GM19193 (cell line): ENCODE data around the gene AKAP10.
A peak's percentile ranks its signal among the peaks of the same experiment; 100 is the strongest.

Experiments
- POLR2A ChIP-seq: IDR thresholded peaks from 4 replicates; pipeline ENCODE4 v1.6.1; 2011; ENCODE audit not compliant: insufficient read depth, insufficient read length; ENCODE audit errors: extremely low read depth

AKAP10 gene, protein sequence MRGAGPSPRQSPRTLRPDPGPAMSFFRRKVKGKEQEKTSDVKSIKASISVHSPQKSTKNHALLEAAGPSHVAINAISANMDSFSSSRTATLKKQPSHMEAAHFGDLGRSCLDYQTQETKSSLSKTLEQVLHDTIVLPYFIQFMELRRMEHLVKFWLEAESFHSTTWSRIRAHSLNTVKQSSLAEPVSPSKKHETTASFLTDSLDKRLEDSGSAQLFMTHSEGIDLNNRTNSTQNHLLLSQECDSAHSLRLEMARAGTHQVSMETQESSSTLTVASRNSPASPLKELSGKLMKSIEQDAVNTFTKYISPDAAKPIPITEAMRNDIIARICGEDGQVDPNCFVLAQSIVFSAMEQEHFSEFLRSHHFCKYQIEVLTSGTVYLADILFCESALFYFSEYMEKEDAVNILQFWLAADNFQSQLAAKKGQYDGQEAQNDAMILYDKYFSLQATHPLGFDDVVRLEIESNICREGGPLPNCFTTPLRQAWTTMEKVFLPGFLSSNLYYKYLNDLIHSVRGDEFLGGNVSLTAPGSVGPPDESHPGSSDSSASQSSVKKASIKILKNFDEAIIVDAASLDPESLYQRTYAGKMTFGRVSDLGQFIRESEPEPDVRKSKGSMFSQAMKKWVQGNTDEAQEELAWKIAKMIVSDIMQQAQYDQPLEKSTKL

DNA sequence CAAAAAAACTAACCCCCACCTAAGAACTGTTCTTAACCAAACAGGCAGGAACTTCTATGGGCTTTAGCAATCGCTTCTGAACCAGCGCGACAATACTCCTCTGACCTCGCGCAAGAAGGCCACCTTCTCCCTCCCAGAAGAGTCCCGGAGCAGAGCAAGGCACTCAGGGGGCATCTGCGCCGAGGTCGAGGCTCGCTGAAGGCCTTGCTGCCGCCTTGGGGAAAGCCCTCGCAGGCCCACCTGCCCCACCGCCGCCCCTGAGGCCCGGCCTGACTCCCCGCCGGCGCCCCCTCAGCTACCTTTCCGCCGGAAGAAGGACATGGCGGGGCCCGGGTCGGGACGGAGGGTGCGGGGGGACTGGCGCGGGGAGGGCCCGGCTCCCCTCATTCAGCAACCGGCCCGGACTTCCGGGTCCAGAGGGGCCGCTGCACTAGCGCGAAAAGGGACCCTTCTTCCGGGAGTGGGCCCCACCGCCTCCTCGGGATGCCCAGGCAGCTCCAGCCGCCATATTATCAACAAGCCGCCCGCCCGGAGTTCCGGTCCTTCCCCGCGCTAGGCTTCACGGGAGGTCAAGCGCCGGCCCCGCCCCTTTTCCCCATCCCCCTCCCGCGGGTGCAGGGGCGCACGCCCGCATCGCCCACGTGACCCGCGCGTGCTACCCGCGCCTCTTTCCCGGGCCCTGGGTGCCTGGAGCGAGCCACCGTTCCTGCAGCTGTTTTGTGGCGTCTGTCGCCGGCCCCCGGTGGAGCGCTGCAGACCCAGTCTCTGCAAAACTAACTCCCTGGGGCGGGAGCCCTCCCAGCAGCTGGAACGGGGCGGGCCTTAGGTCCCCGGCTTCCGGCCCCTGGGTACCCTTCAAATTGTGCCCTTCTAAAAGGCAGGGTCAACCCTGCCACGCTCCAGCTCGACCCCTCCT lies at the start of gene AKAP10:
TSS of gene AKAP10 (minus strand) at position 536 of the 916 bp plus-strand sequence. CDS start at position 387, 149 bp downstream.
- TF ChIP-seq POLR2A = peak; percentile 80

DNA sequence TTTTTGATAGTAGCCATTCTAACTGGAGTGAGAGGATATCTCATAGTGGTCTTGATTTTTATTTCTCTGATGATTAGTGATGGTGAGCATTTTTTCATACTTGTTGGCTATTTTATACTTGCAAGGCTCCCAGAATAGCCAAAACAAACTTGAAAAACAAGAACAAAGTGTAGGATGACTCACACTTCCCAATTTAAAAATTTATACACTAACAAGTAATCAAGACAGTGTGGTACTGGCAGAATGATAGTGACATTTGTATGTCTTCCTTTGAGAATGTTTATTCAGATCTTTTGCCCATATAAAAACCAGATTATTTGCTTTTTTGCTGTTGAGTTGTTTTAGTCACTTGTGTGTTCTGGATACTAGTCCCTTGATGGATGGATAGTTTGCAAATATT lies 49.3 kb upstream of the AKAP10 start:
- no peak for TF ChIP-seq POLR2A

DNA sequence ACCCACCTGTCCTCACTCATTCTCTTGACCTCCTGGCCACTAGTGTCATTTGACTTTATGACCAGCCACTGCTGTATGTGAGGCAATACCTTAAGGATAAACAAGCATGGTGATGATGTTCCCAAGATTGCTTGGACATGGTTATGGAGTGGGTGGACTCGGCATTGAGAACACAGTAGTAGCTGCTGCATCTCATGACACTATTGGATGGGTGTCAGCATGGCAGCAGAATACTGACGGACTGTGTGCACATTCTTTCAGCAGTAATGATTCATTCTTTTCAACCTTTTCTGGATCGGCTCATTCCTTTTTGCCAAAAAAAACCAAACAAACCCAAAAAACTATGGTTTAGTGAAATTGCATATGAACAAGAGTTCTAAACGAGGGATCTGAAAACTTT lies 45.1 kb upstream of the AKAP10 start:
- TF ChIP-seq POLR2A = no peak

DNA sequence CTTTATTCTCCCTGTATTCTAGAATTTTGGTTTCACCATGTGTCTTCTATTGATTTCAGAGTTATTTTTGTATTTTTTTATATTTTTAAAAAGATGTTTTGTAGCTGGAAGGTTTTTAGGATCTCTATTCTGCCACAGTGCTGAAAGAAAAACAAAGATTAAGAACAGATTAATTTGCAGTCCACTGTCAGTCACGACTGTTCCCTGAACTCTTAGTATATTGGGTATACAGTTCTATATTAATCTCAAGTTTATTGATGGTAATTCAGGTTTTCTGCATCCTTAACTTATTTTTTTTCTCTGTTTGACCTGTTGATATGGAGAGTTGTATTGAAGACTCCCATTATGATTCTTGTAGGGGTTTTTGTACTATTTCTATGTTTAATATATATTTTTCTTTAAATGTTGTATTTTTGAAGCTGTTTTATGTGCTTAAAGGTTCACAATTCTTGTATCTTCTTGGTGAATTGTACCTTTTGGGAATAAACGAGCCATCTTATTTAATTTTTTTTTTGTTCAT lies 34.4 kb upstream of the AKAP10 start:
- no peak for TF ChIP-seq POLR2A

DNA sequence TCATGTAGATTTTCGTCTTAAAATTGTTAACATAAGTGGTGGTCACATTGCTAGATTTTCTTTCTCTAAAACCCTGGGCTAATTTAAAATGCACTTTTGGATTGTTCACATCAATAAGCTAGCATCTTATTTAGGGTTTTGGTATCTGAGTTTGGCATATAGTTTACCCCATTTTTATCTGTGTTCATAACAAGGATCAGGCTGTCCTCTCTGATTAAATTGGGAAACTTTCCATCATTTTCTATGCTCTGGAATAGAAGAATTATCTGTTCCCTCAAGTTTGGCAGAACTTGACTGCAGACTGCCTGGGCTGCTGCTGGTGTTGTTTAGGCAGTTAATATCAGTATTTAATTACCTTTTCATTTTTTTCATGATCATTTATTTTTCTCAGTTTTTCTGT lies 33.3 kb upstream of the AKAP10 start:
- no peak for TF ChIP-seq POLR2A

DNA sequence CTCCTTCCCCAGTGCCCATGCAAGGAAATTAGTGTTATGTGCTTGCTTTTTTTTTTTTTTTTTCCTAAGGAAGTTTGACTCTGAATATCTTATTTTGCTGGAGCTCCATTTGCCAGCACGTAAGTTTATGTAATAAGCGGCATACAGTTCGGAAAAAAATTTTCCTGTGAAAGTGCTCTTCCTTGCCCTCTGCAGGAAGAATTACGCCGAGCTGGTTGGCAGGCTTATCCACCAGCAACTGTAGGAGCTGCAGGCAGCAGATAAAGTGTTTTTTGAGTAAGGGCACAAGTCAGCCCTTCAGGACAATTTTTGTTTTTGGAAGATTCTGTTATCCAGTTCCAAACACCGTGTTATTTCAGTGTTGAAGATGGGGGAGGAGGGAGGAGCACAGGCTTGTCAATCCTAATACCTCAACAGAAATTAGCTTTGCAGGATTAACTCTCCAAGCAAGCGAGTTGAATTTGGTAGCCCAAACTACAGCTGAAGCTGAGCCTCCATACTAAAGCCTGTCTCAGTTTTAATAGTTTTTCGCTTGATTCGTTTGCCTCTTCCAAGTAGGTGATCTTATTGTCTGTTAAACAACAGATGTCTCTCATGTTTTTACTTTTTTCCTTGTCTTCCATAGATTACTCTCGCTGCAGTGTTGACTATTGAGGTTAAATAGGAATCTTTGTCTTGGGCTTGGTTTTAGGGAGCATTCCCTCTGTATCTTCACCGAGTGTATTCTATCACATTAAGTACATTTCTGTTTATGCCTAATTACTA lies 32.7 kb upstream of the AKAP10 start:
- no peak for TF ChIP-seq POLR2A

DNA sequence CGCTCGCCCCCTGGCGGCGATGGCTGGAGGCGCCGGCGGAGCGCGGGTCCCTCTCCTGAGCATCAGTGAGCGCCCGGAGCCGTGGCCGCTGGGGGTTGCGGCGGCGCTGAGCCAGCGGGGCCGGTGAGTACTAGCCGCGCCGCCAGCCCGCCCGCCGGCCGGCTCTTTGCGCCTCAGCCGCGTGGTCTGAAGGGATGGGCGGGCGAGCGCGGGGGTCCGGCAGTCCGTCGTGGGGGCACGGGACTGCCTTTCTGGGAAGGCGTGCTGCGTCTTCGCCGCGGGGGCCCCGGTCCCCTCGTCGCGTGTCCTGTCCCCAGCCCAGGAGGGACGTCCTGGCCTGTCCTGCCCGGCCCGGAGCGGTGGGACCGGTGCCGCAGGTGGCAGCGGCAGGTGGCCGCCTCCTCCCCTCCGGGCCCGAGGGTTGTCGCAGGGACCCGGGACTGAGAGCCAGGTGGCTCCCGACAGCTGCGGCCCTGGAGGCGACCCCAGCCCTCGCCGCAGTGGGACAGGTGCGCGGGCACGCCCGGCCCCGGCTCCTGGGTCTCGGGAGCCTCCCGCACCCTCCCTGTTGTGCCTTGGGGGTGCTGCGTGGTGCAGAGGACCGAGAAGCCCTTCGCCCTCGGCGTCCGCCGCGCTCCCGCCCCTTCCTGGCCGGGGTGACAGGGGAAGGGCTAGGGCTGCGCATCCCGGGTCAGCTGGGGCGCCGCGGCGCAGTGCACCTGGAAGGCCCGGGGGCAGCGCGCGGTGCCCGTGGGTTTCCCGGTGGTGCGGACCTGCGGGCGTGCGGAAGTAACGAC lies 31.9 kb upstream of the AKAP10 start, which contains the start of gene SPECC1:
TSS of gene SPECC1 (plus strand) at position 58 of the 797 bp plus-strand sequence. CDS start 87,293 bp downstream, outside the sequence.
- TF ChIP-seq POLR2A = peak; percentile 18

DNA sequence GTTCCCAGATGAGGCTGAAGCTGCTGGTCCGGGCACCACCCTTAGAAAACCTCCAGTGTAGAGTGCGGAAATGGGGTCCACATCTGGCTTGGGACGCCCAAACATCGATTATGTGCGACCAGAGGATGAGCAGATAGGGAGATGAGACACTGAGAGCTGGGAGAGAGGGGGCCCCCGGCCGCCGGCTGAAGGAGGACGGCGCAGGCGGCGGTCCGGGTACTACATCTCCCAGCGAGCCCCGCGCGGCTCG lies 31.3 kb upstream of the AKAP10 start:
- no peak for TF ChIP-seq POLR2A

DNA sequence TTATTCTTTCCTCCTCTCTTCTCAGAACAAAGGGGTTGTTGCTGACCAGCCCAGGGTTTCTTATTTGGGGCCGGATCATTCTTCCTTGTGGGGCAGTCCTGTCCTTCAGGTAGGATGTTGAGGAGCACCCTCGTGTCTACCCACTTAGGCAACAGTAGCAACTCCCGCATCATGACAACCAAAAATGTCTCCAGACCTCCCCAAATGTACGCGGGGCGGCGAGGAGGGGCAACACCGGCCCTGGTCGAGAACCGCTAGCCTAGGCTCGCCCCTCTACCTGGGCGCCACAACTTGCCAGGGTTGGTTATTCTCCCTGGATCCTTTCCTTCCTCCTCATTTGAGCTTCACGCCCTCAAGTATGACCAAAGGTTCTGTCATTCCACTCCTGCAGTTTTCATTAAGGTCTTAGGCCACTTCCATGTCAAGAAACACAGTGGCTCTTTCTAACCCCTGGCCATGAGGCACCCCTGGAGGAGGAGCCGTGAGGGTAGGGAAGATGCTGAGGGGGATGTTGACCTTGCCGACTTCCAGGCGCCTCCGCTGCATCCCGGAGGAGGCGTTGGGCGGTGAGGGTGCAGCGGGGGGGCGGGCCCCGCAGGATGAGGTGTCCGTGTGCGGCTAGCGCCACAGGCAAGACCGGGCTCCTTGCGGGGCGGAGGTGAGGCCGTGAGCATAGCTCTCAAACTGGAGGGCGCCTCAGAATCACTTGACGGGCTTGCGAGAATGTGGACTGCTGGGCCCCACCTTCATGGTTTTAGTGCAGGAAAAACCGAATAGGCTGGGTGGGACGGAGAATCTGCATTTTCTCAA lies 30.8 kb upstream of the AKAP10 start:
- no peak for TF ChIP-seq POLR2A

DNA sequence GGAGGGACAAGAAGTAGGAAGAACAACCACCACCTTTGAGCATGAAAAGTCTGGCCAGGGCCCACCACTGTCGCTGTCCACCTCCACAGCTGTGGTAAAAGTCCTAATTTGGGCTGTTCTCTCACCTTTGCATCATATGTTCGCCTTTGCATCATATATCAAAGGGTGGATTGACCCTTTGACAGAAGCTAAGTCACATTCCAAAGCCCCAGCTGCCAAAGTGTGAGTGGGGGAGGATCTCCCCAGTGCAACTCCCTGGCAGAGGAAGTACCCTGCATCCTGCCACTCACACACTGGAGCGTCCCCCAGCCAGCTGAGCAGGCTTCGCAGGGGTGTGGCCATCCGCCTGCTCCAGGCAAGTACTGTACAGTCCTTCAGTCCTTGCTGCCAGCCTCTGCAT lies 18.9 kb upstream of the AKAP10 start:
- no peak for TF ChIP-seq POLR2A

DNA sequence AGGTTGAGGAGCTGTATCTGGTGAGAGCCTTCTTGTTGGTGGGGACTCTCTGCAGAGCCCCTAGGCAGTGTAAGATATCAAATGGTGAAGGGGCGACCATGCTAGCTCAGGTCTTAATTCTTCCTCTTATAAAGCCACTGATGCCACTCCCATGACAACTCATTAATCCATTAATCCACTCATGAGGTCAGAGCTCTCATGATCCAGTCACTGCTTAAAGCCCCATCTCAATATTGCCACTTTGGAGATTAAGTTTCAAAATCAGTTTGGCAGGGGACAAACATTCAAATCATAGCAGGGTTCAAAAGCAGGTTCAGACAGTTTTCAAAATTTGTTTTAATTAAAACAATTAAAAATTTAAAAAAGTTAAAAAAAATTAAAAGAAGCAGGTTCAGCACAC lies 18.5 kb upstream of the AKAP10 start:
- no peak for TF ChIP-seq POLR2A

DNA sequence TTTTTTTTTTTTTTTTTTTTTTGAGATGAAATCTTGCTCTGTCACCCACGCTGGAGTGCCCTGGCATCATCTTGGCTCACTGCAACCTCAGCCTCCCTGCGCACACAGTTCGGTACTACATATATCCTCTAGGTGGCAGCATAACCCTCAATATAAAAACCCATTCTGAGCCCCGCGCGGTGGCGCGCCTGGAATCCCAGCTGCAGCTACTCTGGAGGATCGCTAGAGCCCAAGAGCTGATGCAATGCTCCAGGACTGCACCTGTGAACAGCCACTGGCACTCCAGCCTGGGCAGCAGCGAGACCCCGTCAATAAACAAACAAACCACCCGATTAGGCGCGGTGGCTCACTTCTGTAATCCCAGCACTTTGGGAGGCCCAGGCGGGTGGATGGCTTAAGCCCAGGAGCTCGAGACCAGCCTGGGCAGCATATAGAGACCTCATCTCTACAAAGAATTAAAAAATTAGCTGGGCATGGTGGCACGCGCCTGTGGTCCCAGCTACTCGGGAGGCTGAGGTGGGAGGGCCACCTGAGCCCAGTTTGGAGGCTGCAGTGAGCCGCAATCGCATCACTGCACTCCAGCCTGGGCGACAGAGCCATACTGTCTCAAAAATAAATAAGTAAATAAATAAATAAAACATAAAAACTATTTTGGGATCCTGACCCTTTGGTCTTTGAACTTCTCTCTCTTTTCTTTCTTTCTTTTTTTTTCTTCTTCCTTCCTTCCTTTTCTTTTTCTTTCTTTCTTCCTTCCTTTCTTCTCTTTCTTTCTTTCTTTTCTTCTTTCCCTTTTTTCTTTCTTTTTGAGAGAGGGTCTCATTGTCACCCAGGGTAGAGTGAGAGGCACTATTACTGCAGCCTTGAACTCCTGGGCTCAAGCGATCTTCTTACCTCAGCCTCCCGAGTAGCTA lies 15.4 kb upstream of the AKAP10 start:
- no peak for TF ChIP-seq POLR2A
